ENCODE measurements around the gene FOXP1. TPM values are rescaled to one million over a fixed set of nuclear protein-coding genes. Genes with fewer than 3 reads are reported as not detected.
"Not testable (repeated sequence)": the region's sequence is repeated elsewhere in the genome, so short reads cannot be mapped to it uniquely, and the experiment has no call there.

Gene FOXP1
- total and polyA plus RNA-seq, 12 donors = 4.8 to 56.0 (median 43.8) TPM

GRCh38 chr3:71328926-71329325 lies 254.6 kb downstream of the FOXP1 start:
- peaks cover 0 to 6% (median 0%) of the 10 kb centered on the region in 11 donors for H3K9me3 ChIP-seq
- intact Hi-C loops (cut with DNase I) = loop anchor here in 1 of 10 donors (10.0 kb wide), 1 partner anchor 66 kb away; no protein-coding TSS in a partner anchor
- no peaks in the 10 kb centered on the region for H3K27me3 ChIP-seq
- ATAC-seq (no peak), DNase-seq (no peak)
- no peak for TF ChIP-seq CTCF (IDR thresholded peaks at IDR 0.05)
- no peak overlapping the region for H3K27ac ChIP-seq
- no peak overlapping the region for H3K4me3 ChIP-seq
- H3K36me3 ChIP-seq = peaks cover 0 to 5% (median 0%) of the 10 kb centered on the region in 9 donors
- H3K4me1 ChIP-seq = peaks cover 0 to 8% (median 0%) of the 10 kb centered on the region in 9 donors
- WGBS, 2 donors = 93 to 99% methylated on average over 6 to 8 of the region's 8 CpGs

- H3K27ac ChIP-seq = no peak overlapping the region
- DNase-seq = no peak
- H3K36me3 ChIP-seq = peaks cover 0 to 5% (median 0%) of the 10 kb centered on the region in 9 donors
- no peaks in the 10 kb centered on the region for H3K27me3 ChIP-seq
- H3K9me3 ChIP-seq = peaks cover 0 to 6% (median 0%) of the 10 kb centered on the region in 11 donors
- no peak for ATAC-seq
- no peak overlapping the region for H3K4me3 ChIP-seq
- TF ChIP-seq CTCF (IDR thresholded peaks at IDR 0.05) = no peak
- intact Hi-C loops (cut with DNase I) = loop anchor here in 1 of 10 donors (10.0 kb wide), 1 partner anchor 67 kb away; no protein-coding TSS in a partner anchor
- peaks cover 0 to 6% (median 0%) of the 10 kb centered on the region in 9 donors for H3K4me1 ChIP-seq
- 82 to 86% methylated on average over 4 of the region's 4 CpGs for WGBS, 2 donors
These were observed 255.6 kb downstream of the FOXP1 start for GRCh38 chr3:71327936-71328335.

GRCh38 chr3:71325715-71326114 lies 257.8 kb downstream of the FOXP1 start:
- no peak for TF ChIP-seq CTCF (IDR thresholded peaks at IDR 0.05)
- 87 to 91% methylated on average over 3 of the region's 3 CpGs for WGBS, 2 donors

GRCh38 chr3:71324224-71324623 lies 259.3 kb downstream of the FOXP1 start:
- WGBS, 2 donors = 88 to 98% methylated on average over 5 of the region's 5 CpGs
- not testable (repeated sequence) for H3K4me1 ChIP-seq, H3K9me3 ChIP-seq, H3K4me3 ChIP-seq, DNase-seq, ATAC-seq, H3K27ac ChIP-seq, H3K27me3 ChIP-seq, H3K36me3 ChIP-seq
- intact Hi-C loops (cut with DNase I) = loop anchor here in 1 of 10 donors (10.0 kb wide), 1 partner anchor 71 kb away; no protein-coding TSS in a partner anchor

More at GRCh38 chr3:71325715-71326114, 257.8 kb downstream of the FOXP1 start:
- no peak overlapping the region for H3K27ac ChIP-seq
- H3K27me3 ChIP-seq = no peaks in the 10 kb centered on the region
- no peaks in the 10 kb centered on the region for H3K4me1 ChIP-seq
- DNase-seq (no peak), ATAC-seq (no peak)
- H3K4me3 ChIP-seq = no peak overlapping the region
- intact Hi-C loops (cut with DNase I) = loop anchor here in 1 of 10 donors (10.0 kb wide), 1 partner anchor 69 kb away; no protein-coding TSS in a partner anchor
- H3K9me3 ChIP-seq = peaks cover 0 to 4% (median 0%) of the 10 kb centered on the region in 11 donors
- no peaks in the 10 kb centered on the region for H3K36me3 ChIP-seq

- intact Hi-C loops (cut with DNase I) = loop anchor here in 1 of 10 donors (10.0 kb wide), 1 partner anchor 71 kb away; no protein-coding TSS in a partner anchor
- Histone ChIP-seq H3K27me3 (no peaks in the 10 kb centered on the region), H3K4me1 (no peaks in the 10 kb centered on the region), H3K36me3 (no peaks in the 10 kb centered on the region), H3K27ac (no peak overlapping the region), H3K9me3 (no peaks in the 10 kb centered on the region), H3K4me3 (no peak overlapping the region)
- no peak for ATAC-seq
- DNase-seq = no peak
- 85 to 98% methylated on average over 5 of the region's 5 CpGs for WGBS, 2 donors
- TF ChIP-seq CTCF (IDR thresholded peaks at IDR 0.05) = no peak
These were observed 260.0 kb downstream of the FOXP1 start for GRCh38 chr3:71323558-71323957.

All from heart right ventricle (tissue), 16 donors.